HG03060 (cell line): Measurements from ENCODE around the gene BSCL2.
A peak's percentile ranks its signal among the peaks of the same experiment; 100 is the strongest.
"Not testable (repeated sequence)": the region's sequence is repeated elsewhere in the genome, so short reads cannot be mapped to it uniquely, and the experiment has no call there.

Source experiments
- ATAC-seq: cut with Tn5 transposase; IDR thresholded peaks from one replicate; pipeline ENCODE4 v1.9.1; 2021; ENCODE audit warnings: low read depth, moderate number of reproducible peaks; ENCODE audit not compliant: unreplicated experiment

BSCL2 gene

DNA sequence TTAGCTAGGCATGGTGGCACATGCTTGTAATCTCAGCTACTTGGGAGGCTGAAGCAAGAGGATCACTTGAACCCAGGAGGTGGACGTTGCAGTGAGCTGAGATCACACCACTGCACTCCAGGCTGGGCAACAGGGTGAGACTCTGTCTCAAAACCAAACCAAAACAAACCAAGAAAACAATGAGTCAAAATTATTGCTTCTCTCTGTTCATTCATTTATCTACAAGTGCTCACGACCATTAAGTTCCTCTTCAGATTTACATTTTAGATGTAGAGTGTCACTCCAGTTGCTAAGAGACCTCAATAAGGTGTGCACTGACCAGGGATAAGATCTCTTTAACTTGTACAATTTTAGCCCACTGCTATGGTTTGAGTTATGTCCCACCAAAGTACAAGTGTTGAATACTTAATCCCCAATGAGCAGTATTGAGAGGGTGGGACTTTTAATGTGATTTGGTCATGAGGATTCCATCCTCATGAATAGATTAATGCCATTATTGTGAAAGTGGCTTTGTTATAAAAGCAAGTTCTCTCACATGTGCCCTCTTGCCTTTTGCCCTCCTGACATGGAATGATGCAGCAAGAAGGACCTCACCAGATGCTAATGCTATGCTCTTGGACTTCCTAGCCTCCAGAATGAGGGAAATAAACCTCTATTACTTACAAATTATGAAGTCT, 12.2 kb upstream of the BSCL2 start:
- no peak for ATAC-seq

DNA sequence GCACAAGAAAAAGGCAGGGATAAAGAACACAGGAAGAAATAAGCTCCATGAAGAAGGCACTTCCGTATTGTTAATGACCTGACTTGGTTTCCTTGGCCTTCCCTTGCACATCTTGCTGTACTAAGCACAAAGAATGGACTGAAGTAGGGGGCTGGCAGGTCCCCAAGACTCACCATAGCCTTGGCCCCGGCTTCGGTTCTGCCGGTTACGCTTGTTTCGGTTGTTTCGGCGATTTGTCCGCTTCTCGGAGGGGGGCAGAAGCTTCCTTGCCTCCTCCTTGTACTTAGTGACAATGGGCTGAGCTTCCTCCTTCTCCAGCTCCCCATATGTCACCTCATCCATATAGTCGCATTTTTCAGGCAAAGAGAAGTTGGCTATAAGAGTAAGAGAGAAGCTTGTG, 9.6 kb upstream of the BSCL2 start:
- no peak for ATAC-seq

DNA sequence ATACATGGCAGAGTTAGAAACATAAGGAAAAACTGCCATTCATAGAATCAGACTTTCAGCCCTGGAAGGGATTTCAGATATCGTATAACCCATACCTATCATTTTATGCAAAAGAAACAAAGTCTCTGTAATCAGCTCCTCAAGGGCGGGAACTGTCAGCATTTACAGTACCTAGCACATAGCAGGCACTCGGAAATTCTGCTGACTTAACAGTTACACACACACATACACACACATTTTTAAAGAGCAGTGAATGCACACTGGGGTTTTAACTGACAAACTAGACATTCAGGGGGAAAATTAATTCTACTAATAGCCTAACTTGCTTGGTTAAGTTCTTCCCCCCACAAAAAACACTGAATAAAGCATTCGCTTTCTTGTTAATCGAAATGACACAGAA, 9.0 kb upstream of the BSCL2 start:
- no peak for ATAC-seq

DNA sequence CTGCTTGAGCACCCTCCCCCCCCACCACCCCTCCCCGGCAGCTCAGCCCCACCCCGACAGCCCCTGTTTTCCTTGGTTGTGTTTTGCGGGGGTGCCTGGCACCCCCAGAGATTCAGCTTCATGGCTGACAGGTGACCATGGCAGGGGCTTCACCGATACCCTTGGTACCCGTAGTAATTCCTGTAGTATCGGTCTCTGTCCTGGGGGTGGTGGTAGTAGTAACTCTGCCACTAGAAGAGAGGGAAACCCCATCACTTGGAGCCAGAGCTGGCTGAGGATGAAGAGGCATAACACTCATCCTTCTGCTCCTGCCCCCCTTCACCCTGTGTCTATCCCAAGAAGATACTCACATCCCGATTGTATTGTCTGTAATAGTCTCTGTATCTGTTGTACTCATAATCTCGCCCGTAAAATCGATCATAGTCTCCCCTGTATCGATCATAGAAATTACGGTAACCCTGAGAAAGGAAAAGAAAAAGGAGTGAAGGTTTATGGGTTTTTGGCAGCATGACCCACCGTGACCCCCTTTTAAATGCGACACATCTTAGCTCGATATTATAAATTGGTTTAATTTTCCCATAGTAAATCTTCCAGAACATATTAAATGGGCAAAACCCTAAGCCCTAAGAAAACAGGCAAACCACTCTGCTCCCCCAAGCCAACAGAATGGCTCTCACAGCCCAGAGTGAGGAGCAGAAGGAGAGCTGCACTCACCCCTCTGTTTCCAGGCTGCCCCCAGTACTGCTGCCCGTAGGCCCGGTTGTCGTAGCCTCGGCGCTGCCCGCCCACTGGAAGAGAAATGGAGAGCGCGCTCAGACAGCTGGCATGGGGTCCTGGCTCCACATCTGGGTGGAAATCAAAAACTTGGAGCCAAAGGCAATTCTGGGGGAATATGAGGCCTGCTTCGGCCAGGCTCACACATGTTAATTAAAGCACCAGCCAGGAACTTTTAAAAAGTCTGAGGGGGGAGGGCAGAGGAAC, 8.2 kb upstream of the BSCL2 start:
- ATAC-seq, result no peak

DNA sequence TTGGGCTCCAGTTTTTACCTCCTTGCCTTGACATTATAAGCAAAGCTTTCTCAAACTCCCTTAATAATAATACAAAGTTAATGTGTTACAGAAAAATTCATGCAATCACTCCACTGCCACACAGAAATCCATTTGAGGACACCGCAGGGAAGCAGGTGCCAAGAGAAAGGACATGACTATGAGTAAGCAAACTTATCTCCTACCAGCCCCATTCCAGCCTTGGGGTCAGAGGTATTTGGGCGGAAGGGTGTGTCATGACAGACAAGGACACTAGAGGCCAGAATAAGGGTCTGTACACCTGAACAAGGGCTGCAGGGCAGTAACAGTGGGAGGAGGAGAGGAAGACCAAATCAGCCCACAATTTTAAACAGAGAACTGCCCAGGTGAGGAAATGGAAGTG, 6.1 kb upstream of the BSCL2 start:
- ATAC-seq, result no peak

DNA sequence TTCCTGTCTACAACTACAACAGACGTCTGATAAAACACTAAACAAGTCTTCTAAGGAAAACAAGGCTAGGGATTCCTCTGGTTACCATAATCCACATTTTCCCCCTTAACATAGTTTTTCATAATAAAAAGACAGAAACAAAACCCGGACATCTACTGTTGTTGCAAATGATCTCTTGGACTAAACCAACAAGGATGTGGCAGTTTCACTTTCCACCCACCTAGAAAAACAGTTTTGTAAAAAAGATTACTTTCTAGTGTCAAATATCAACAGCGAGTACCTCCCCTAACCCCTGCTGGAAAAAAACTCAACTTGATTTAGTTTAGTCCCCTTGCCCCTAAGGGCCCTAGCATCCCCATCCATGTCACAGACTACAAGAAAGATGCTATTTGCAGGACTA, 5.6 kb upstream of the BSCL2 start:
- ATAC-seq, result no peak

DNA sequence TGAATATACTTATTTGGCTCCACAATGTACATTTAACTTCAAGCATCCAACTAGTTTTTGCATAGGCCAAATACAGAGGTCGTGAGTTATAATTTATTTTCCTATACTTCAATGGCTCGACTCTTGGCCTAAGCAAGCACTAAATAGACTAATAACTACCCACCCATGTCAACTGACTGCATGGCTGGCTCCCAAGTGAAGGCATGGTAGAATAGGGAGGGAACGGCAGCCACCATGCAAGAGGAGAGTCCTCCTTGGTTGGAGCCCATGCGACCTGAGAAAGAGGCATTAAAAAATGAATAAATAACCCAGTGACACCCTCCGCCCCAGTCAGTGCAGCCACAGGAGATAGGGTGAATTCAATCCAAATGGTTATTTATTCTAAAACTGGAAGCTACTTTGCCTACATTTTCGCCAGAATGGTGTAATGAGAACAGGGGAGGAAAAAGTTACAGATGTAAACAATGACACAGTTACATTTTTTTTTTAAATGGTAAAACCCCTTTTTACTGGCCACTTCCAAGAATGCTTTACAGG, 5.1 kb upstream of the BSCL2 start:
- no peak for ATAC-seq

DNA sequence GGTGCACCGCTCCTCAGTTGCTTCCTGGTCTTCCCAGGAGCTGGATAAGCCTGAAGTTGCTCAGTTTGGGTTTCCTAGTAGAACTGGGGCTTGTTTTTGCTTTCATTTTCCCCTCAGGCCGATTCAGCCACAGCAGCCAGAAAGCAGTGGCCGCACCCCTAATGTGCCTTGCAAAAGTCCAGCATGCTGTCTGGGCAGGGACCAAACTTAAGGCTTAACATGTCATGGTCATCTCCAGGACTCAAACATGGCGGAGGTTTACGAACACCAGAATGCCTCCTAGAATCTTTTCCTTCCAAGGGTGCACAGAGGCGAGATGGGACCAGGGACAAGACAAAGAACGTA, 2.7 kb upstream of the BSCL2 start:
- ATAC-seq, result no peak

DNA sequence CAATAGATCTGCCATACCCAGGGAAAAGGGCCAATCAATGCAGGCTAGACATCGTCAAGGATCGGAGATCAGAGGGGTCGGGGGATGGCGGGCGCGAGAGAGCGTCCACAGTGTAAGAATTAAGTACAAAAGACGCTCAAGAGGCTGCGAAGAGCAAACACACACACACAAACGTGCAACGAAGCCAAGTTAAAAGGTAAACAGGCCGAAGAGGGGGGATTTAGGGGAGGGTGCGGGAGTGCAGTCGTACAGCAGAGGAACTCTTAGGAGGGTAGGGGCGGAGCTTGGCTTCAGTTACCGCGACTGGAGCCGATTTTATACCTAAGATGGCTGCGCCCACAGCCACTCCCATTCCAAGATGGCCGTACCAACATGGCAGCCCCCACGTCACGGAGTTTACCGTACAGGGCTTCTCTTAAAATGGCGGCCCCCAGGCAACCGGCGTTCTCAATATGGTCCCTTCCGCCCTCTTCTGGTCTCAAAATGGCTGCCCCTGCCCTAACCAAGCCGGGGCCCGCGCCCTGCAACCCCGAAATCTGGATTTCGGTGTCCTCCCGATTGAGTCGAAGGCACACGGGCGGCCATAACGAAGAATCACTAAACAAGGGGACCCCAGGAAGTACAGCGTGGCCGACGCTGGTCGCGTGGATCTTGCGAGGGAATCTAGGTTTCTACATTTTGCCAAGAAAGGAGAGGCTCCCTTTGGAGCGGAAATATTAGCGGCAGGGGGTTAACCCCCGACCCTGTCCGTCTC, 2.2 kb upstream of the BSCL2 start:
- ATAC-seq, result peak; percentile 69

DNA sequence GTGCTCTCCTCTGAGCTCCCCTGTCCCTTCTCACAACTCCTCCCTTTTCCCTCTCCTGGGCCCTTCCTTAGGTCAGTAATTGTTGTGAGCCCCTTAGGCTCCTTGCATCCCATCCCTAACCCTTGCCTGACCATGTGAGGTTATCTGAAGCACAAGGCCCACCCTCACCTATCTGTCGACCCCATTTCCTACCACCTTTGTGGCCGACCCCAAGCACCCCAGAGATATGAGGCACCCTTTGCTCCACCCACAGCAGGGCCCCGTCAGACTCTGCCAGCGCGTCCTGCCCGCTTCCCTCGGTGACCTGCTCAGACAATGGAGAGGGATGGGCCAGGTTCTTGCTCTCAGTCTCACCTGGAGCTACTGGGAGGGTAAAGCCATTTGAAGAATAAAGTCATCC, 1.6 kb upstream of the BSCL2 start:
- ATAC-seq, result no peak

DNA sequence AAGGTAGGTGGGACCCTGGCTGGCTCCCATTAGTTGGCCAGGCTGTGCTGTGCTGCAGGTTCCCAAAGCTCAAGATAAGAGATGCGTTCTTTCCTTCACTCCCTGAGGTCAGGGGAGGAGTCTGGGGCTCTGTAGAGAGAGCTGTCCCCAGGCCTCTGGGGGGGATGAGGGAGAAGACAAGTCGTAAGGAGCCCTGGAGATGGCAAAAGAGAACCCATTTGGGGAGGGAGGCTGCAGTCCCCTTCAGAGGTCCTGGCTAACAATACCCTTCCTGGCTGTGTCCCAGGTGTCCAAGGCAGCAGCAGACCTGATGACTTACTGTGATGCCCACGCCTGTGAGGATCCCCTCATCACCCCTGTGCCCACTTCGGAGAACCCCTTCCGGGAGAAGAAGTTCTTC, 1.2 kb upstream of the BSCL2 start:
- ATAC-seq, result no peak

DNA sequence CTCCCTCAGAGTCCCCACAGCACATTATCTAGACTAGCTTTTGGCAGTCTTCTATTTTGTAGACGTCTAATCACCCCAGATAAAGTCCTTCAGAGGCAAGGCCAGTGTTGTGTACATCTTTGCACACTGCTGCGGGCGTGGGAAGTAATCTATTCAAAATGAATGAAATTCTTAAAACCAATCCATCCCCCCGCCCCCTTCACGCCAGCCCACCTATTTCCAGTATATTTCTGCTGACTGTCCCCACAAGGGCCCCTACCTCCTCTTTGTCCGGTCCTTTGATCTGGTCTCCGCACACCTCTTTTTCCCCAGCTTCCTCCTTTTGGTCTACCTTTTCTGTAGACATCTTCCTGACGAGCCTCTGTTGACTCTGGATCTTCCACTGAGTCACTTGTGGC, 375 bp downstream of the BSCL2 start:
- ATAC-seq, result no peak

DNA sequence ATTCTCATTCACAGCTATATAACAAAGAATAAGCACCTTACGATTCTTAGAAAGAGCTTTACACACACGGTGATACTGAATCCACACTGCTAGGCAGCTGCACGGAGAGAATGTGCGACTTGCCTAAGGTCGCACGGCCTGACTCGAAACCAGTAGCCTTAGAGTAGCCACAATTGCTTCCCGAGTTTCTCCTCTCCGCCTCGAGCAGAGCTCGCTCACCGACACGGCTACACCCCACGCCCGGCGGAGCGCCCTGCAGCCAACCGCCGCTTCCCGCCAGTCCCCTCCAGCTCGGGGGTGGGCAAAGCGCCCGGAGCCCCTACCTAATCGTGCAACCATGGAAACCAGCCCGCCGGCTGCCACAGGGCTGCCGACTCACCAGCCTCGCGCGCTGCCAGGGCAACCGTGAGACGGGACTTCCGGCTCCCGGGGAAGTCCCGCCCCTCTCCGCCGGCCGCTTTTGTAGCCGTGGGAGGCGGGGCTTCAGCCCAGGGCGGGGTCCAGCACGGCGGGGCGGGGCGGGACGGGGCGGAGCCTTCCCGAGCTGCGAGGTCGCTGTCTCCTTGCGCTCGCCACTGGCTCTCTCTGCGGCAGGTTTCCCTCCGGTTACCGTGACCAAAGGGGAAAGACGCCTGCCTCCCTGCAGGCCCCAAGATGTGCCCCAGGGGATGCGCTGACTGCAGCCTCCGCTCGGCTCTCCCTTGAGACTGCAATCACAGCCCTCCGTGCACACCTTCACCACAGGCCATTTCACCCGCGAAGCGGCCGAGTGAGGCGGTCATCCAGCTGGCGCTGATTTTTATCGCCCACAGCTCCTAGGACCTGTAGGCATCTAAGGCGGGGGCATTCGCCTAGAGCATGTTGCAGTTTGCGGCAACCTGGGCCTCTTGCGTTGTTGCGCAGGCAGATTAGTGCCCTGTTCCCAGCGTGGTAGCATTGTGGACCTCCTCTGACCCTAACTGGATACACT, 1.1 kb downstream of the BSCL2 start:
- ATAC-seq, result no peak

DNA sequence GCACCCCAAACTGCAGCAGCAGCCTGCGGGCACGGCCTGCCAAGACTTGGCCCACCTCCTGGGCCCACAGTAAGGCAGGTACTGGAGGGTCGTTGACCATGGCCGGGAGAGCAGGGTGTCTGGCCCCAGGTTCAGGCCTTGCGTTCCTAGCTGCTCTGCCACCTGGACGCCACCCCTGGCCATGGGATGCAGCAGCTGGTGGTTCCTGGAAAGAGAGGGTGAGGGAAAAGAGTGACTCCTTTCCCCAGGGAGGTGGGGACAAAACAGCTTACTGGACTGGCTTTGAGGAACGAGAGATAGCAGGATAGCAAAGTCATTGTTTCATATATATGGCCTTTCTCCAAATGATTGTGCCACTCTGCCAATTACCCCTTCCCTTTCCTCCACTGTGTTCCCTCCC, 1.8 kb downstream of the BSCL2 start:
- ATAC-seq, result no peak

DNA sequence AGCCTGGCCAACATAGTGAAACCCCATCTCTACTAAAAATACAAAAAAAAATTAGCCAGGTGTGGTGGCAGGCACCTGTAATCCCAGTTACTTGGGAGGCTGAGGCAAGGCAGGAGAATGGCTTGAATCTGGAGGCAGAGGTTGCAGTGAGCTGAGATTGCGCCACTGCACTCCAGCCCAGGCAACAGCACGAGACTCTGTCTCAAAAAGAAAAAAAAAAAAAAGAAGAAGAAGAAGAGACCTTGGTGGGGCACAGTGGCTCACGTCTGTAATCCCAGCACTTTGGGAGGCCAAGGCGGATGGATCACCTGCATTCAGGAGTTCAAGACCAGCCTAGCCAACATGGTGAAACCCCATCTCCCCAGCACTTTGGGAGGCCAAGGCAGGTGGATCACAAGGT, 3.3 kb downstream of the BSCL2 start:
- ATAC-seq, result not testable (repeated sequence)

DNA sequence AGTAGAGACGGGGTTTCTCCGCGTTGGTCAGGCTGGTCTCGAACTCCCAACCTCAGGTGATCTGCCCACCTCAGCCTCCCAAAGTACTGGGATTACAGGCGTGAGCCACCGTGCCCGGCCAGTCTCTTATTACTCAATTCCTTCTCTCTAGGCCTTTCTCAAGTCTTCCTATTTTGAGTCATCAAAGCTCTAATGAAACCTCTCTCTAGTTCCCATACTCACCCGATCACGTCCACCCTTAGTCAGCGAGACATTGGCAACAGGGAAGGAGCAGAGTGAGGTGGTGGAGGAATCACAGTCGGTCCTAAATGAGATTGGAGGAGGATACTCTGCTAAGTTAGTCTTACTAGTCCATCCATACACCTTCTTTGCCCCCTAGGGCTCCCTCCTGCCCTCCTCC, 5.0 kb downstream of the BSCL2 start:
- ATAC-seq, result no peak

DNA sequence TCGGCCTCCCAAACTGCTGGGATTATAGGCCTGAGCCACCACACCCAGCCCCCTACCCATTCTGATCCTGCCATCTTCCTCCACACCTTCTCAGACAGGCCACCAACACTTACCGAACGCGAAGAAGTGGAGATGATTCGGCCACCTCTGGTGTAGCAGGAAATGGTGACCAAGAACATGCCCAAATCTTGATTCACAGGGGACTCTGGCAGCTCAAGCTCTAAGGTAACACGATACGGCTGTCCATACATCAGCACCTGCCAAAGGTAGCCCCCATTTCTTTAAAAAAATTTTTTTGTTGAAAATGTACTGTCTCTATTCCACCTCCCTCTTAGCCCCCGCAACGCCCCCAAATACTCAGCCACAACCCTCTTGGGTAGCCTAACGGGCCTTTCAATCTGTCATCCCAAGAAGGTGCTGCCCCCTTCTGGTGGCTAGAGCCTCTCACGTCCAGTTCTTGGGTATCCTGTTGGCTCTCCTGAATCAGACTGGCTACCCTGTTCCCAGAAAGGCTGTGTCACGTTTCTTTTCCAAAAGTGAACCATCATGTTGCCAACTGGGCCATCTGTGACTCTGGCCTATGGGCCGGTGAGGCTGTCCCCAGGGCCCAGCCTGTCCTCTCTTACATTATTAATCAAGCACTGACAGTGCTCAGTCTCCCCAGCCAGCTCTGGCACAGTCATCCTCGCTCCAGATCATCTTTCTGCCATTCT, 12.6 kb downstream of the BSCL2 start:
- ATAC-seq, result no peak

DNA sequence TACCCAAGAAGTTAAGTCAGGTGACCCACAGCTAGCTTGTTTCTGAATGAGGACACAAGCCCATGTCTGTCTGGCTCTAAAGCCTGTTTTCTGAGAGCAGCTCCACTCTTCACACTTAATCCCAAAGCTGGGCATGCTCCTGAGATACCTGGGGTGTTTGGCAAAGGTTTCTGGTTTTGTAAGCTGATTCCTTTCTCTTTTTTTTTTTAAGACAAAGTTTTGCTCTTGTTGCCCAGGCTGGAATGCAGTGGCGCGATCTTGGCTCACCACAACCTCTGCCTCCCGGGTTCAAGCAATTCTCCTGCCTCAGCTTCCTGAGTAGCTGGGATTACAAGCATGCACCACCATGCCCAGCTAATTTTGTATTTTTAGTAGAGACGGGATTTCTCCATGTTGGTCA, 13.6 kb downstream of the BSCL2 start:
- ATAC-seq, result not testable (repeated sequence)

DNA sequence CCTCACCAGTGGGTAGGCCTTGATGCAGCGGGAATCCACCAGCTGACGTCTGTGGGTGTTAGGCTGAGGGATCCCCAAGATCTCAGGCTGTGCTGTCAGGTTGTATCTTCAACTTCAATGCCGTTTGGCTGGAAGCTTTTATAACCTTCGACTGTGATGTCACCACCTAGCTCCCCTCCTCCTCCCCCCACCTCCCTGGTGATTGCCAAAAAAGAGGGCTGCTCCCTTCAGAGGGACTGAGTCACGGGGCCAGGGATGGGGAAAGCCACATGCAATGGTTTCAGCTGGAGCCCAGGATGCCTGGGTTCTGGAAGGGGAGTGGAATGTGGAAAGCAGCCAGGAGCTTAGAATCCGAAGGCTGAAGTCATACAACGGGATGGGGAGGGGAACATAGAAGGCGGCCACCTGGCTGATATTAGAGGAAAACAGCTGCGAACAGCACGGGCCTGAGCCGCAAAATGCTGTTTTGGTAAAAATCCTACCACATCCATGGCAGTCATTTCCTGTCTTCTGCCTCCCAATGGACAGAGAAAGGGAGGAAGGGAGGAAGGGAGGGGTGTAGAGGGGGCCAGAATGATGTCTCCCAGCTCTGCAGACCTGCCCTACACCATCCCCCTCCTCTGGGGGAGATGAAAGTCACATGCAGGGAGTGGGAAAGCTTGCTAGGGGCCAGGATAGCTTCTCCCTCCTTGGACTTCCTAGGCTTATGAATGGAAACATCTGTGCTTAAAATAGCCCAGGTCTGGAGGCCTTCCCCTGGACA, 17.6 kb downstream of the BSCL2 start, which contains the start of gene LRRN4CL:
TSS of gene LRRN4CL (minus strand) at position 110 of the 763 bp plus-strand sequence. CDS start 1,022 bp downstream, outside the sequence.
- no peak for ATAC-seq
